ENCODE measurements around the gene TNFSF13. TPM values are rescaled to one million over a fixed set of nuclear protein-coding genes. Genes with fewer than 3 reads are reported as not detected.
"Not testable (repeated sequence)": the region's sequence is repeated elsewhere in the genome, so short reads cannot be mapped to it uniquely, and the experiment has no call there.

Gene TNFSF13
- total and polyA plus RNA-seq, 5 donors: 14.6 to 19.9 (median 15.4) TPM

DNA sequence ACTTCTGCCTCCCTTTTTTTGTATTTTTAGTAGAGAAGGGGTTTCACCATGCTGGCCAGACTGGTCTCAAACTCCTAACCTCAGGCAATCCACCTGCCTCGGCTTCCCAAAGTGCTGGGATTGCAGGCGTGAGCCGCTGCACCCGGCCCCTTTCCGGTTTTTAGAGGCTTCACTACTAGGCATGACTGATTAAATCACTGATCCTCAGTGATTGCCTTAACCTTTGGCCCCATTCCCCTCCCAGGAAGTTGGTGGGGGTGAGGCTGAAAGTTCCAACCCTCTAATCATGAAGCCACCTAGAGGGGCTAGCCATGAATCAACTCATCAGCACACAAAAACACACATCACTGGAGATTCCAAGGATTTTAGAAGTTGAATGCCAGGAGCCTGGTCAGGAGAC is 39.0 kb downstream of the TNFSF13 start:
- H3K9me3 ChIP-seq (ENCODE audit: control insufficient read depth, low read length); H3K27me3 ChIP-seq (ENCODE audit: control insufficient read depth, insufficient read depth); H3K4me3 ChIP-seq (ENCODE audit: low read length); H3K4me1 ChIP-seq (ENCODE audit: control insufficient read depth, insufficient read depth, low read length); DNase-seq; intact Hi-C loops (cut with DNase I); ATAC-seq; H3K27ac ChIP-seq (ENCODE audit: low read length): not testable (repeated sequence)
- 83% methylated on average over 5 of the region's 5 CpGs for WGBS

DNA sequence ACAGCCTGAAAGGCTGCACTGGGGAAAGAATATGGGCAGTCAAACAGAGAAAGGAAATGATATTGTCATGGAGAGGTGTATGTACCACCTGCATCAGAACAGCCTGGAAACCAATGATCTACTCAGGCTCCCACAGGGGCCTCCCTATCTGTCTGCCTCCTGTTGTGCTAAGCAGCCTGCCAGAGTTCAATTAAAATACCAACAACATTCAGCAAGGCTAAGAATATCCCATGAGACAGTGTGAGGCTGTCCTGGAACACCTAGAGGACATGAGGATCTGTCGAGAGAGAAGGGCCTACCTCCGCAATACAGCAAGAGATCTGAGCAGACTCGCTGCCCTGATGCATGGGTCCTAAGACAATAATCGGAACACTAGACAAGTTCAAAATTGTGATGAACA is 47.7 kb downstream of the TNFSF13 start:
- DNase-seq: no peak
- no peaks in the 10 kb centered on the region for H3K27me3 ChIP-seq (ENCODE audit: control insufficient read depth, insufficient read depth)
- intact Hi-C loops (cut with DNase I): no loop called here
- H3K4me1 ChIP-seq (ENCODE audit: control insufficient read depth, insufficient read depth, low read length): no peaks in the 10 kb centered on the region
- H3K9me3 ChIP-seq (ENCODE audit: control insufficient read depth, low read length): no peaks in the 10 kb centered on the region
- peak; percentile 87 to 94 for ATAC-seq
- peak overlapping the region; percentile 85 for H3K27ac ChIP-seq (ENCODE audit: low read length)
- H3K4me3 ChIP-seq (ENCODE audit: low read length): no peak overlapping the region
- WGBS: 73% methylated on average over 4 of the region's 4 CpGs

GRCh38 chr17:7610641-7611040 is 52.1 kb downstream of the TNFSF13 start:
- Histone ChIP-seq H3K4me3 (ENCODE audit: low read length) (no peak overlapping the region), H3K27me3 (ENCODE audit: control insufficient read depth, insufficient read depth) (no peaks in the 10 kb centered on the region), H3K27ac (ENCODE audit: low read length) (no peak overlapping the region), H3K4me1 (ENCODE audit: control insufficient read depth, insufficient read depth, low read length) (peaks cover 3% of the 10 kb centered on the region), H3K9me3 (ENCODE audit: control insufficient read depth, low read length) (no peaks in the 10 kb centered on the region)
- DNase-seq: no peak
- 98% methylated on average over 2 of the region's 2 CpGs for WGBS
- no peak for ATAC-seq
- intact Hi-C loops (cut with DNase I): no loop called here

Other genes with a start within 250 kb of the TNFSF13 start
Only the 30 nearest of the 31 such genes appear.
- 10 to 100 TPM; 28.3 to 33.4 (median 30.6) TPM for gene NEURL4, start 229.4 kb upstream of the TNFSF13 start, total RNA-seq
- gene NEURL4, start 229.4 kb upstream of the TNFSF13 start, polyA plus RNA-seq: 23.8 TPM
- gene ACAP1, start 222.2 kb upstream of the TNFSF13 start, total RNA-seq: 10 to 100 TPM; 15.0 to 26.4 (median 20.8) TPM
- gene ACAP1, start 222.2 kb upstream of the TNFSF13 start, polyA plus RNA-seq: 8.8 TPM
- gene KCTD11, start 206.6 kb upstream of the TNFSF13 start, total RNA-seq: 1 to 10 TPM; 4.7 to 6.7 (median 6.5) TPM
- gene KCTD11, start 206.6 kb upstream of the TNFSF13 start, polyA plus RNA-seq: 7.8 TPM
- not detected for gene TMEM95, start 203.6 kb upstream of the TNFSF13 start, total RNA-seq
- gene TMEM95, start 203.6 kb upstream of the TNFSF13 start, polyA plus RNA-seq: not detected
- gene TNK1, start 177.7 kb upstream of the TNFSF13 start, total RNA-seq: 1 to 10 TPM; 2.1 to 3.6 (median 3.4) TPM
- gene TNK1, start 177.7 kb upstream of the TNFSF13 start, polyA plus RNA-seq: 1.7 TPM
- gene PLSCR3, start 164.2 kb upstream of the TNFSF13 start, total RNA-seq: 10 to 100 TPM; 19.8 to 25.0 (median 22.9) TPM
- 25.9 TPM for gene PLSCR3, start 164.2 kb upstream of the TNFSF13 start, polyA plus RNA-seq
- 100 to 1,000 TPM in 1 of 4 donors, 10 to 100 TPM in 3; 79.6 to 105 (median 97.3) TPM for gene TMEM256, start 154.7 kb upstream of the TNFSF13 start, total RNA-seq
- 210 TPM for gene TMEM256, start 154.7 kb upstream of the TNFSF13 start, polyA plus RNA-seq
- gene NLGN2, start 150.9 kb upstream of the TNFSF13 start, total RNA-seq: 10 to 100 TPM; 10.7 to 15.7 (median 14.1) TPM
- 6.9 TPM for gene NLGN2, start 150.9 kb upstream of the TNFSF13 start, polyA plus RNA-seq
- not detected for gene SPEM1, start 138.4 kb upstream of the TNFSF13 start, total RNA-seq
- not detected for gene SPEM1, start 138.4 kb upstream of the TNFSF13 start, polyA plus RNA-seq
- gene SPEM2, start 133.1 kb upstream of the TNFSF13 start, total RNA-seq: not detected
- not detected for gene SPEM2, start 133.1 kb upstream of the TNFSF13 start, polyA plus RNA-seq
- not detected for gene SPEM3, start 129.9 kb upstream of the TNFSF13 start, total RNA-seq
- not detected for gene SPEM3, start 129.9 kb upstream of the TNFSF13 start, polyA plus RNA-seq
- 1 to 10 TPM; 2.2 to 2.5 (median 2.3) TPM for gene TMEM102, start 123.3 kb upstream of the TNFSF13 start, total RNA-seq
- 2.1 TPM for gene TMEM102, start 123.3 kb upstream of the TNFSF13 start, polyA plus RNA-seq
- gene FGF11, start 119.2 kb upstream of the TNFSF13 start, total RNA-seq: 10 to 100 TPM; 13.9 to 34.8 (median 23.9) TPM
- gene FGF11, start 119.2 kb upstream of the TNFSF13 start, polyA plus RNA-seq: 31.7 TPM
- 10 to 100 TPM; 11.4 to 15.6 (median 13.1) TPM for gene CHRNB1, start 113.7 kb upstream of the TNFSF13 start, total RNA-seq
- 16.1 TPM for gene CHRNB1, start 113.7 kb upstream of the TNFSF13 start, polyA plus RNA-seq
- 10 to 100 TPM; 73.6 to 86.2 (median 82.2) TPM for gene ZBTB4, start 79.1 kb upstream of the TNFSF13 start, total RNA-seq
- 41.7 TPM for gene ZBTB4, start 79.1 kb upstream of the TNFSF13 start, polyA plus RNA-seq
- gene SLC35G6, start 77.3 kb upstream of the TNFSF13 start, total RNA-seq: not detected
- gene SLC35G6, start 77.3 kb upstream of the TNFSF13 start, polyA plus RNA-seq: not detected
- 10 to 100 TPM; 41.9 to 51.4 (median 47.4) TPM for gene POLR2A, start 74.4 kb upstream of the TNFSF13 start, total RNA-seq
- gene POLR2A, start 74.4 kb upstream of the TNFSF13 start, polyA plus RNA-seq: 22.3 TPM
- 10 to 100 TPM; 42.9 to 52.0 (median 47.5) TPM for gene TNFSF12, start 9.7 kb upstream of the TNFSF13 start, total RNA-seq
- gene TNFSF12, start 9.7 kb upstream of the TNFSF13 start, polyA plus RNA-seq: 58.4 TPM
- 10 to 100 TPM; 27.2 to 37.2 (median 34.2) TPM for gene SENP3, start 3.2 kb downstream of the TNFSF13 start, total RNA-seq
- gene SENP3, start 3.2 kb downstream of the TNFSF13 start, polyA plus RNA-seq: 45.2 TPM
- 10 to 100 TPM; 34.6 to 45.6 (median 44.1) TPM for gene CD68, start 20.9 kb downstream of the TNFSF13 start, total RNA-seq
- gene CD68, start 20.9 kb downstream of the TNFSF13 start, polyA plus RNA-seq: 19.4 TPM
- 10 to 100 TPM; 19.3 to 32.7 (median 29.4) TPM for gene MPDU1, start 25.1 kb downstream of the TNFSF13 start, total RNA-seq
- gene MPDU1, start 25.1 kb downstream of the TNFSF13 start, polyA plus RNA-seq: 43.7 TPM
- gene SOX15, start 31.3 kb downstream of the TNFSF13 start, total RNA-seq: 1 to 10 TPM; 5.4 to 6.2 (median 5.9) TPM
- 7.0 TPM for gene SOX15, start 31.3 kb downstream of the TNFSF13 start, polyA plus RNA-seq
- 100 to 1,000 TPM in 1 of 4 donors, 10 to 100 TPM in 3; 78.9 to 109 (median 87.2) TPM for gene FXR2, start 56.1 kb downstream of the TNFSF13 start, total RNA-seq
- 79.3 TPM for gene FXR2, start 56.1 kb downstream of the TNFSF13 start, polyA plus RNA-seq
- 100 to 1,000 TPM in 2 of 4 donors, 10 to 100 TPM in 2; 85.1 to 117 (median 93.7) TPM for gene SAT2, start 69.1 kb downstream of the TNFSF13 start, total RNA-seq
- gene SAT2, start 69.1 kb downstream of the TNFSF13 start, polyA plus RNA-seq: 141 TPM
- gene SHBG, start 71.4 kb downstream of the TNFSF13 start, total RNA-seq: 1 to 10 TPM in 1 of 4 donors, under 1 TPM in 2, not detected in 1; 0.71 to 1.2 (median 0.82) TPM
- gene SHBG, start 71.4 kb downstream of the TNFSF13 start, polyA plus RNA-seq: 0.57 TPM
- gene ATP1B2, start 92.2 kb downstream of the TNFSF13 start, total RNA-seq: 10 to 100 TPM in 1 of 4 donors, 1 to 10 TPM in 3; 3.1 to 10.2 (median 5.3) TPM
- gene ATP1B2, start 92.2 kb downstream of the TNFSF13 start, polyA plus RNA-seq: 2.8 TPM
- gene TP53, start 128.7 kb downstream of the TNFSF13 start, total RNA-seq: 10 to 100 TPM; 13.2 to 16.3 (median 14.2) TPM
- 6.1 TPM for gene TP53, start 128.7 kb downstream of the TNFSF13 start, polyA plus RNA-seq
- gene WRAP53, start 129.7 kb downstream of the TNFSF13 start, total RNA-seq: 1 to 10 TPM; 4.0 to 6.3 (median 4.9) TPM
- 5.1 TPM for gene WRAP53, start 129.7 kb downstream of the TNFSF13 start, polyA plus RNA-seq
- gene EFNB3, start 146.5 kb downstream of the TNFSF13 start, total RNA-seq: under 1 TPM; 0.31 to 0.97 (median 0.54) TPM
- gene EFNB3, start 146.5 kb downstream of the TNFSF13 start, polyA plus RNA-seq: 0.59 TPM
- under 1 TPM in 3 of 4 donors, not detected in 1; 0.03 to 0.22 (median 0.06) TPM for gene DNAH2, start 159.0 kb downstream of the TNFSF13 start, total RNA-seq
- gene DNAH2, start 159.0 kb downstream of the TNFSF13 start, polyA plus RNA-seq: 0.11 TPM

Measured in right cardiac atrium (tissue), 5 donors.